Measurements from ENCODE around the gene KDM4B. TPM values are rescaled to one million over a fixed set of nuclear protein-coding genes. Genes with fewer than 3 reads are reported as not detected.
A peak's percentile ranks its signal among the peaks of the same experiment; 100 is the strongest.

Gene KDM4B
- total and polyA plus RNA-seq, 12 donors: 12.4 to 35.8 (median 30.3) TPM

GRCh38 chr19:5114727-5115126 lies 145.8 kb downstream of the KDM4B start:
- 47 to 73% methylated on average over 11 of the region's 11 CpGs for WGBS, 2 donors
- no peak for TF ChIP-seq CTCF (IDR thresholded peaks at IDR 0.05)
- Histone ChIP-seq H3K4me3 (no peak overlapping the region), H3K27ac (peak overlapping the region in 9 of 10 donors; percentile 13 to 88 (median 62)), H3K36me3 (peaks cover 0 to 62% (median 13%) of the 10 kb centered on the region in 9 donors), H3K9me3 (peaks cover 0 to 8% (median 0%) of the 10 kb centered on the region in 11 donors), H3K27me3 (no peaks in the 10 kb centered on the region), H3K4me1 (peaks cover 0 to 24% (median 9%) of the 10 kb centered on the region in 9 donors)
- intact Hi-C loops (cut with DNase I): no loop called here
- DNase-seq (no peak), ATAC-seq (peak; percentile 20 to 65 (median 50))

GRCh38 chr19:5115351-5115750 lies 146.4 kb downstream of the KDM4B start:
- no peak for TF ChIP-seq CTCF (IDR thresholded peaks at IDR 0.05)
- H3K27me3 ChIP-seq: no peaks in the 10 kb centered on the region
- ATAC-seq (peak in 1 of 8 donors; percentile 18), DNase-seq (no peak)
- H3K9me3 ChIP-seq: peaks cover 0 to 8% (median 0%) of the 10 kb centered on the region in 11 donors
- peak overlapping the region in 8 of 10 donors; percentile 13 to 88 (median 66) for H3K27ac ChIP-seq
- intact Hi-C loops (cut with DNase I): no loop called here
- peaks cover 0 to 64% (median 13%) of the 10 kb centered on the region in 9 donors for H3K36me3 ChIP-seq
- 71 to 80% methylated on average over 7 of the region's 7 CpGs for WGBS, 2 donors
- H3K4me3 ChIP-seq: no peak overlapping the region
- peaks cover 0 to 24% (median 9%) of the 10 kb centered on the region in 9 donors for H3K4me1 ChIP-seq

- no peak for TF ChIP-seq CTCF (IDR thresholded peaks at IDR 0.05)
- Histone ChIP-seq H3K9me3 (peaks cover 0 to 8% (median 0%) of the 10 kb centered on the region in 11 donors), H3K27me3 (no peaks in the 10 kb centered on the region), H3K4me3 (no peak overlapping the region), H3K27ac (peak overlapping the region in 2 of 10 donors; percentile 62 to 88), H3K4me1 (peaks cover 0 to 24% (median 9%) of the 10 kb centered on the region in 9 donors), H3K36me3 (peaks cover 0 to 64% (median 11%) of the 10 kb centered on the region in 9 donors)
- 84% methylated on average over 6 of the region's 6 CpGs for WGBS, 2 donors
- intact Hi-C loops (cut with DNase I): no loop called here
- ATAC-seq: peak in 3 of 8 donors; percentile 26 to 39 (median 30)
- no peak for DNase-seq
Measured at GRCh38 chr19:5115771-5116202, 146.9 kb downstream of the KDM4B start.

- intact Hi-C loops (cut with DNase I): no loop called here
- H3K27me3 ChIP-seq: no peaks in the 10 kb centered on the region
- peaks cover 0 to 64% (median 7%) of the 10 kb centered on the region in 9 donors for H3K36me3 ChIP-seq
- no peak overlapping the region for H3K4me3 ChIP-seq
- TF ChIP-seq CTCF (IDR thresholded peaks at IDR 0.05): no peak
- H3K9me3 ChIP-seq: peaks cover 0 to 8% (median 0%) of the 10 kb centered on the region in 11 donors
- no peak for ATAC-seq
- H3K4me1 ChIP-seq: peaks cover 0 to 24% (median 9%) of the 10 kb centered on the region in 9 donors
- DNase-seq: no peak
- H3K27ac ChIP-seq: no peak overlapping the region
- WGBS, 2 donors: 91 to 94% methylated on average over 2 of the region's 2 CpGs
Measured at GRCh38 chr19:5116292-5116691, 147.4 kb downstream of the KDM4B start.

Measured in heart right ventricle (tissue), 16 donors.